GM23338 (cell line): ENCODE measurements around the gene FHL1. TPM values are rescaled to one million over a fixed set of nuclear protein-coding genes. Genes with fewer than 3 reads are reported as not detected.

Experiments
- ATAC-seq: fragments of 200-7000 bp; cut with Tn5 transposase; 3 replicates; pipeline ENCODE4 v1.9.1; 2020
- DNase-seq: peaks from one replicate; pipeline ENCODE4 v3.0.0-alpha.2; 2015; ENCODE audit warnings: low spot score
- H2AFZ ChIP-seq: fragments of 200-600 bp; sonication (generic); 2 replicates; pipeline ENCODE4 v1.8.0; 2016; ENCODE audit warnings: antibody characterized with exemption, mild to moderate bottlenecking, moderate library complexity
- H3F3A ChIP-seq: fragments of 200-600 bp; sonication (generic); replicated peaks from 2 replicates; pipeline ENCODE4 v1.8.0; 2017; ENCODE audit warnings: antibody characterized with exemption, mixed run types, low read depth
- H3K27ac ChIP-seq: fragments of 200-600 bp; sonication (generic); 2 replicates; pipeline ENCODE4 v1.6.1; 2016; ENCODE audit warnings: low read depth
- H3K27me3 ChIP-seq: fragments of 200-600 bp; sonication (generic); 2 replicates; pipeline ENCODE4 v1.8.0; 2016; ENCODE audit warnings: mild to moderate bottlenecking, mixed run types, moderate library complexity; ENCODE audit not compliant: insufficient read depth
- H3K36me3 ChIP-seq: fragments of 200-600 bp; sonication (generic); 2 replicates; pipeline ENCODE4 v1.8.0; 2016; ENCODE audit warnings: mild to moderate bottlenecking; ENCODE audit not compliant: insufficient read depth
- H3K4me1 ChIP-seq: fragments of 200-600 bp; sonication (generic); 2 replicates; pipeline ENCODE4 v1.8.0; 2016; ENCODE audit warnings: mild to moderate bottlenecking, moderate library complexity; ENCODE audit not compliant: insufficient read depth
- H3K4me2 ChIP-seq: fragments of 200-600 bp; sonication (generic); 2 replicates; pipeline ENCODE4 v1.7.1; 2017; ENCODE audit warnings: mixed run types
- H3K4me3 ChIP-seq: fragments of 200-600 bp; sonication (generic); 2 replicates; pipeline ENCODE4 v1.6.1; 2016; ENCODE audit warnings: mixed run types
- H3K79me2 ChIP-seq: fragments of 200-600 bp; sonication (generic); replicated peaks from 2 replicates; pipeline ENCODE4 v1.8.0; 2017; ENCODE audit warnings: mild to moderate bottlenecking; ENCODE audit not compliant: insufficient read depth
- H3K9me2 ChIP-seq: fragments of 200-600 bp; sonication (generic); 2 replicates; pipeline ENCODE4 v1.8.0; 2017; ENCODE audit not compliant: insufficient read depth
- H4K20me1 ChIP-seq: fragments of 200-600 bp; sonication (generic); replicated peaks from 2 replicates; pipeline ENCODE4 v1.8.0; 2017; ENCODE audit warnings: mild to moderate bottlenecking; ENCODE audit not compliant: insufficient read depth
- H3K27ac Mint-ChIP-seq: 2 replicates; pipeline ENCODE4 v1.8.0; 2020; ENCODE audit warnings: inconsistent platforms, mild to moderate bottlenecking, moderate library complexity, mixed read lengths
- H3K27me3 Mint-ChIP-seq: 3 replicates; pipeline ENCODE4 v1.8.0; 2022; ENCODE audit warnings: low read depth, mild to moderate bottlenecking, moderate library complexity, mixed read lengths, inconsistent platforms; ENCODE audit not compliant: insufficient read depth, poor library complexity
- H3K36me3 Mint-ChIP-seq: 3 replicates; pipeline ENCODE4 v1.8.0; 2021; ENCODE audit warnings: low read depth, mild to moderate bottlenecking, inconsistent platforms, moderate library complexity, mixed read lengths
- H3K4me1 Mint-ChIP-seq: 3 replicates; pipeline ENCODE4 v1.8.0; 2020; ENCODE audit warnings: mild to moderate bottlenecking, inconsistent platforms, mixed read lengths
- H3K4me3 Mint-ChIP-seq: 3 replicates; pipeline ENCODE4 v1.8.0; 2021; ENCODE audit warnings: moderate library complexity, mild to moderate bottlenecking, inconsistent platforms, mixed read lengths
- H3K9me3 Mint-ChIP-seq: 3 replicates; pipeline ENCODE4 v1.8.0; 2020; ENCODE audit warnings: moderate library complexity, mild to moderate bottlenecking, inconsistent platforms, mixed read lengths
- ETS1 ChIP-seq: IDR thresholded peaks from 2 replicates; pipeline ENCODE4 v1.6.1; 2016; ENCODE audit warnings: antibody characterized with exemption
- EZH2phosphoT487 ChIP-seq: fragments of 200-600 bp; sonication (generic); IDR thresholded peaks from one replicate; pipeline ENCODE4 v1.8.1; 2018; ENCODE audit warnings: antibody characterized with exemption; ENCODE audit not compliant: unreplicated experiment
- JUNB ChIP-seq: IDR thresholded peaks from one replicate; pipeline ENCODE4 v1.6.1; 2016; ENCODE audit warnings: antibody characterized with exemption; ENCODE audit not compliant: unreplicated experiment
- REST ChIP-seq: IDR thresholded peaks from one replicate; pipeline ENCODE4 v1.6.1; 2018; ENCODE audit warnings: antibody characterized with exemption; ENCODE audit not compliant: unreplicated experiment
- ZNF114 ChIP-seq: fragments of 250-450 bp; sonication (Bioruptor Pico); IDR thresholded peaks from 2 replicates; pipeline ENCODE4 v1.5.0; 2020; ENCODE audit warnings: mild to moderate bottlenecking, moderate library complexity
- ZNF331 ChIP-seq: fragments of 250-450 bp; sonication (Bioruptor Pico); IDR thresholded peaks from 2 replicates; pipeline ENCODE4 v1.5.0; 2020; ENCODE audit warnings: low read depth, mild to moderate bottlenecking, moderate library complexity
- polyA plus RNA-seq: library from polyadenylated mRNA; unstranded; fragments of >200 nt; fragmentation: Nextera tagmentation; extraction: Ambion mirVana; gene quantifications from 2 replicates; pipeline ENCODE4 v1.2.1, GENCODE V29; 2016
- total RNA-seq: library from RNA; depleted of rRNA; stranded (reverse); fragments of >200 nt; shearing (Covaris generic); gene quantifications from 2 replicates; pipeline ENCODE4 v1.2.3, GENCODE V29; 2014

The FHL1 gene
- total and polyA plus RNA-seq, 2 experiments from 2014 or later, result 47.9 to 60.4 TPM

- Histone ChIP-seq H3K27me3 (no peaks in the 10 kb centered on the region), H3K27ac (no peak overlapping the region), H3K4me2 (no peak overlapping the region), H2AFZ (no peak overlapping the region), H3K4me1 (no peaks in the 10 kb centered on the region), H3K4me3 (no peak overlapping the region), H3K36me3 (no peaks in the 10 kb centered on the region), H3F3A (no peaks in the 10 kb centered on the region), H4K20me1 (no peaks in the 10 kb centered on the region), H3K79me2 (no peaks in the 10 kb centered on the region), H3K9me2 (no peaks in the 10 kb centered on the region)
- H3K36me3 Mint-ChIP-seq, result no peaks in the 10 kb centered on the region
- ATAC-seq, result no peak
- H3K4me3 Mint-ChIP-seq, result no peak overlapping the region
- no peaks in the 10 kb centered on the region for H3K4me1 Mint-ChIP-seq
- H3K9me3 Mint-ChIP-seq, result no peaks in the 10 kb centered on the region
- DNase-seq, result no peak
- TF ChIP-seq JUNB, result no peak
- no peak for TF ChIP-seq EZH2phosphoT487
- TF ChIP-seq REST, result no peak
- TF ChIP-seq ZNF331 (CRISPR knock-in tag), result no peak
- no peak for TF ChIP-seq ZNF114
- TF ChIP-seq ETS1, result no peak
- peaks cover 2% of the 10 kb centered on the region for H3K27me3 Mint-ChIP-seq
- no peak overlapping the region for H3K27ac Mint-ChIP-seq
Measured at GRCh38 chrX:136192839-136193414, 45.6 kb downstream of the FHL1 start.

GRCh38 chrX:136193771-136194170 is 46.4 kb downstream of the FHL1 start:
- TF ChIP-seq REST, result no peak
- Histone ChIP-seq H3F3A (no peaks in the 10 kb centered on the region), H3K9me2 (no peaks in the 10 kb centered on the region), H3K4me3 (no peak overlapping the region), H3K27ac (no peak overlapping the region), H3K4me1 (no peaks in the 10 kb centered on the region; the same call in 1 of the 2 replicates), H3K27me3 (no peaks in the 10 kb centered on the region), H2AFZ (no peak overlapping the region), H3K4me2 (no peak overlapping the region), H4K20me1 (no peaks in the 10 kb centered on the region), H3K79me2 (no peaks in the 10 kb centered on the region), H3K36me3 (no peaks in the 10 kb centered on the region)
- no peak overlapping the region for H3K27ac Mint-ChIP-seq
- H3K36me3 Mint-ChIP-seq, result no peaks in the 10 kb centered on the region
- H3K4me3 Mint-ChIP-seq, result no peak overlapping the region
- H3K27me3 Mint-ChIP-seq, result no peaks in the 10 kb centered on the region
- ATAC-seq, result no peak
- peaks cover 3% of the 10 kb centered on the region; the same call in 2 of the 3 replicates for H3K4me1 Mint-ChIP-seq
- no peaks in the 10 kb centered on the region for H3K9me3 Mint-ChIP-seq
- DNase-seq, result no peak
